PC-3 (cell line): ENCODE results near the gene CYTH4. TPM values are rescaled to one million over a fixed set of nuclear protein-coding genes. Genes with fewer than 3 reads are reported as not detected.

Experiments
- ATAC-seq: fragments of 200-7000 bp; cut with Tn5 transposase; 2 replicates; pipeline ENCODE4 v1.9.1; 2020; ENCODE audit warnings: mild to moderate bottlenecking, moderate library complexity
- BruUV-seq: library from RNA; stranded (reverse); fragments of 400-500 nt; replicated peaks from 2 replicates; lab custom pipeline; 2021; lab: Mats Ljungman, UMichigan
- CTCF ChIA-PET: fragments of 300-600 bp; sonication (Branson Sonifier 250); formaldehyde crosslinking; loops from one replicate; lab custom pipeline; 2022; ENCODE audit warnings: antibody characterized with exemption; lab: Charles Lee
- POLR2A ChIA-PET: fragments of 300-600 bp; sonication (Branson Sonifier 250); formaldehyde crosslinking; loops from one replicate; lab custom pipeline; 2022; ENCODE audit warnings: antibody characterized with exemption; ENCODE audit not compliant: unreplicated experiment; lab: Charles Lee
- DNase-seq: peaks from one replicate; pipeline ENCODE4 v3.0.0-alpha.2; 2015
- H2AFZ ChIP-seq: fragments of 300-600 bp; sonication (generic); 2 replicates; pipeline ENCODE4 v1.6.0; 2016; ENCODE audit warnings: antibody characterized with exemption, low read length
- H3F3A ChIP-seq: fragments of 300-600 bp; sonication (generic); one replicate; pipeline ENCODE4 v1.6.0; 2017; ENCODE audit warnings: antibody characterized with exemption, low read length, control low read depth, mild to moderate bottlenecking; ENCODE audit not compliant: unreplicated experiment
- H3K27ac ChIP-seq: fragments of 300-600 bp; sonication (generic); 2 replicates; pipeline ENCODE4 v1.5.1; 2016; ENCODE audit warnings: mild to moderate bottlenecking, low read length
- H3K27me3 ChIP-seq: fragments of 300-600 bp; sonication (generic); 2 replicates; pipeline ENCODE4 v1.6.1; 2016; ENCODE audit warnings: low read length, mixed read lengths
- H3K36me3 ChIP-seq: fragments of 300-600 bp; sonication (generic); 2 replicates; pipeline ENCODE4 v1.6.1; 2016; ENCODE audit warnings: low read depth, mixed run types, low read length, mixed read lengths
- H3K4me1 ChIP-seq: fragments of 300-600 bp; sonication (generic); 2 replicates; pipeline ENCODE4 v1.5.1; 2016; ENCODE audit warnings: low read length; ENCODE audit not compliant: insufficient read depth
- H3K4me2 ChIP-seq: fragments of 300-600 bp; sonication (generic); 2 replicates; pipeline ENCODE4 v1.6.0; 2016; ENCODE audit warnings: low read length
- H3K4me3 ChIP-seq: fragments of 300-600 bp; sonication (generic); 2 replicates; pipeline ENCODE4 v1.5.1; 2016; ENCODE audit warnings: mild to moderate bottlenecking, low read length, mixed read lengths
- H3K79me2 ChIP-seq: fragments of 300-600 bp; sonication (generic); 2 replicates; pipeline ENCODE4 v1.6.1; 2017; ENCODE audit warnings: low read length, mixed read lengths
- H3K9ac ChIP-seq: fragments of 300-600 bp; sonication (generic); 2 replicates; pipeline ENCODE4 v1.6.0; 2016; ENCODE audit warnings: mild to moderate bottlenecking, low read length
- H3K9me2 ChIP-seq: fragments of 300-600 bp; sonication (generic); replicated peaks from 2 replicates; pipeline ENCODE4 v1.6.1; 2016; ENCODE audit warnings: mixed run types, low read length, mixed read lengths
- H3K9me3 ChIP-seq: fragments of 300-600 bp; sonication (generic); 2 replicates; pipeline ENCODE4 v1.6.1; 2016; ENCODE audit warnings: low read length, mixed read lengths
- H4K20me1 ChIP-seq: fragments of 300-600 bp; sonication (generic); 2 replicates; pipeline ENCODE4 v1.6.1; 2016; ENCODE audit warnings: low read length, mixed read lengths
- EZH2 ChIP-seq: fragments of 300-600 bp; sonication (generic); IDR thresholded peaks from one replicate; pipeline ENCODE4 v1.6.1; 2017; ENCODE audit warnings: antibody characterized with exemption, mild to moderate bottlenecking, low read length; ENCODE audit not compliant: unreplicated experiment
- EZH2phosphoT487 ChIP-seq: fragments of 300-600 bp; sonication (generic); IDR thresholded peaks from 2 replicates; pipeline ENCODE4 v1.6.1; 2018; ENCODE audit warnings: mild to moderate bottlenecking, antibody characterized with exemption, low read length, borderline replicate concordance
- intact Hi-C: fragments of 100-400 bp; cut with micrococcal nuclease; formaldehyde crosslinking; loops from 2 replicates; pipeline ENCODE4 v1.9.0; 2023
- total RNA-seq: library from RNA; depleted of rRNA; stranded (reverse); fragments of >200 nt; gene quantifications from 2 replicates; pipeline ENCODE4 v1.2.3, GENCODE V29; 2014
- TF ChIP-seq, protein P1 (sequence below): fragments of 300-600 bp; sonication (generic); conservative IDR thresholded peaks from 2 replicates; pipeline ENCODE4 v1.5.1; 2017; ENCODE audit warnings: antibody characterized with exemption, low read depth, mild to moderate bottlenecking, low read length

Gene CYTH4
- total RNA-seq, 1 experiment from 2014 or later, result 1.9 TPM

DNA sequence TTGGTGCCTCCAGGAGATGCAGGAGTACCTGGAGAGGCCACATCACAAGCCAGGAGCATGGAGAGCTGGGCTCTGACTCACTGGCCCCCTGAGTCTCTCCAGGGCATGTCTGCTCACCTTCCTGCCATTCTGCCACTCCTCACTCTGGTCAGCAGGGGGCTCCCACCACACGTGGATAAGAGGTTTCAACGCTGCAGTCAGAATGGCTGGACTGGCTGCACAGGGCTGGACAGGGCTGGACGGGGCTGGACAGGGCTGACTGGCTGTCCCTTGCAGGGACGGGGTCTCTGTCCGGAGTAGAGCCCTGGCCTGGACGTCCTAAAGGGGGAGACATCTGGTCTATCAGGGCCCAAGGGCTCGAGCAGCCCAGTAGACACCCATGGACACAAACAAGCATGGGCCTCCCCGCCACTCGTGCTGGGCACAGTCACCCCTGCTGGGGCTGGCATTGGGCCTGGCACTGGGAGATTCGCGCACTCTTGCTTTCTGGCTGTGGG is 34.6 kb downstream of the CYTH4 start:
- 0 out of 2 replicates have a peak overlapping the region, but pooled peaks have one; percentile 32 for H2AFZ ChIP-seq
- no TSS peak for BruUV-seq

DNA sequence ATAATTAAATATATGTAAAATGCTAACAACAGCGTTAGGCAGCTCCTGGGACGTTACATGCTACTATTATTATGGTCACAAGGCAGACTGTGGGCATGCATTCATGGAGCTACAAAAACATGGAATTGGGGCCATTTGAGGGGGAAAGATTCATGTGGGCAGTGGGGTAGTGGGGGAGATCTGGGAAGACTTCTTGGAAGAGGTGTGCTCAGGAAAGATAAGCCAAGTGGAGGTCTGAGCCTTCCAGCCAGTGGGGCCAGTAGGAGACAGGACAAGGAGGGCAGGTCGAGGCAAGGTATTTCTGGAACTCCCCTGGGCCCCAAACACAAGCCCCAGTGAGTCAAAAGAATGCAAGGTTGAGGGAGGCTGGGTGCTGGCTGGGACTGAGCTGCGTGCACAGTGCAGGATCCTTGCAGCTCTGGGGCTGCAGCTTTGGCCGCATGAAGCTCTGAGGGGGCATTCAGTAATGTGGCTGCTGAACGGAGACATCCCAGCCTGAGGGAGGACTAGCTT is 35.4 kb downstream of the CYTH4 start:
- BruUV-seq, result no TSS peak
- Histone ChIP-seq H3F3A (no peaks in the 10 kb centered on the region), H3K9me2 (no peaks in the 10 kb centered on the region), H3K9ac (no peak overlapping the region), H3K79me2 (no peaks in the 10 kb centered on the region), H2AFZ (no peak overlapping the region), H3K4me2 (no peak overlapping the region), H4K20me1 (no peaks in the 10 kb centered on the region), H3K4me3 (no peak overlapping the region), H3K9me3 (no peaks in the 10 kb centered on the region), H3K4me1 (peaks cover 30% of the 10 kb centered on the region), H3K36me3 (no peaks in the 10 kb centered on the region), H3K27me3 (no peaks in the 10 kb centered on the region), H3K27ac (no peak overlapping the region)
- ATAC-seq, result no peak
- DNase-seq, result no peak
- ChIA-PET CTCF (interaction anchor here (0.6 to 1.3 kb wide), 3 partner anchors 12 to 138 kb away, joined by 4 to 10 read pairs (median 5); no protein-coding TSS in a partner anchor), POLR2A (no interaction called here)
- no peak for TF ChIP-seq EZH2
- TF ChIP-seq, protein P1, sequence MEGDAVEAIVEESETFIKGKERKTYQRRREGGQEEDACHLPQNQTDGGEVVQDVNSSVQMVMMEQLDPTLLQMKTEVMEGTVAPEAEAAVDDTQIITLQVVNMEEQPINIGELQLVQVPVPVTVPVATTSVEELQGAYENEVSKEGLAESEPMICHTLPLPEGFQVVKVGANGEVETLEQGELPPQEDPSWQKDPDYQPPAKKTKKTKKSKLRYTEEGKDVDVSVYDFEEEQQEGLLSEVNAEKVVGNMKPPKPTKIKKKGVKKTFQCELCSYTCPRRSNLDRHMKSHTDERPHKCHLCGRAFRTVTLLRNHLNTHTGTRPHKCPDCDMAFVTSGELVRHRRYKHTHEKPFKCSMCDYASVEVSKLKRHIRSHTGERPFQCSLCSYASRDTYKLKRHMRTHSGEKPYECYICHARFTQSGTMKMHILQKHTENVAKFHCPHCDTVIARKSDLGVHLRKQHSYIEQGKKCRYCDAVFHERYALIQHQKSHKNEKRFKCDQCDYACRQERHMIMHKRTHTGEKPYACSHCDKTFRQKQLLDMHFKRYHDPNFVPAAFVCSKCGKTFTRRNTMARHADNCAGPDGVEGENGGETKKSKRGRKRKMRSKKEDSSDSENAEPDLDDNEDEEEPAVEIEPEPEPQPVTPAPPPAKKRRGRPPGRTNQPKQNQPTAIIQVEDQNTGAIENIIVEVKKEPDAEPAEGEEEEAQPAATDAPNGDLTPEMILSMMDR, result no peak
- no peak for TF ChIP-seq EZH2phosphoT487
- intact Hi-C loops, result no loop called here

More for the DNA sequence above, 34.6 kb downstream of the CYTH4 start:
- Histone ChIP-seq H3K27ac (no peak overlapping the region), H3F3A (no peaks in the 10 kb centered on the region), H3K9me3 (no peaks in the 10 kb centered on the region), H3K4me1 (peaks cover 30% of the 10 kb centered on the region), H3K36me3 (no peaks in the 10 kb centered on the region), H3K4me2 (no peak overlapping the region), H4K20me1 (no peaks in the 10 kb centered on the region), H3K9ac (no peak overlapping the region), H3K4me3 (no peak overlapping the region), H3K27me3 (no peaks in the 10 kb centered on the region), H3K9me2 (no peaks in the 10 kb centered on the region), H3K79me2 (no peaks in the 10 kb centered on the region)
- intact Hi-C loops, result loop anchor here (1.0 kb wide), 1 partner anchor 140 kb away; no protein-coding TSS in a partner anchor
- TF ChIP-seq EZH2 (no peak), EZH2phosphoT487 (no peak)
- TF ChIP-seq, protein P1, result peak; percentile 85
- POLR2A ChIA-PET, result no interaction called here
- CTCF ChIA-PET, result interaction anchor here (0.6 to 0.7 kb wide), 2 partner anchors 142 to 887 kb away, joined by 3 to 4 read pairs; no protein-coding TSS in a partner anchor
- ATAC-seq, result peak; percentile 93
- peak; percentile 87 for DNase-seq
